Measurements from ENCODE around the gene TRIM3.
"Not testable (repeated sequence)": the region's sequence is repeated elsewhere in the genome, so short reads cannot be mapped to it uniquely, and the experiment has no call there.

TRIM3 gene

DNA sequence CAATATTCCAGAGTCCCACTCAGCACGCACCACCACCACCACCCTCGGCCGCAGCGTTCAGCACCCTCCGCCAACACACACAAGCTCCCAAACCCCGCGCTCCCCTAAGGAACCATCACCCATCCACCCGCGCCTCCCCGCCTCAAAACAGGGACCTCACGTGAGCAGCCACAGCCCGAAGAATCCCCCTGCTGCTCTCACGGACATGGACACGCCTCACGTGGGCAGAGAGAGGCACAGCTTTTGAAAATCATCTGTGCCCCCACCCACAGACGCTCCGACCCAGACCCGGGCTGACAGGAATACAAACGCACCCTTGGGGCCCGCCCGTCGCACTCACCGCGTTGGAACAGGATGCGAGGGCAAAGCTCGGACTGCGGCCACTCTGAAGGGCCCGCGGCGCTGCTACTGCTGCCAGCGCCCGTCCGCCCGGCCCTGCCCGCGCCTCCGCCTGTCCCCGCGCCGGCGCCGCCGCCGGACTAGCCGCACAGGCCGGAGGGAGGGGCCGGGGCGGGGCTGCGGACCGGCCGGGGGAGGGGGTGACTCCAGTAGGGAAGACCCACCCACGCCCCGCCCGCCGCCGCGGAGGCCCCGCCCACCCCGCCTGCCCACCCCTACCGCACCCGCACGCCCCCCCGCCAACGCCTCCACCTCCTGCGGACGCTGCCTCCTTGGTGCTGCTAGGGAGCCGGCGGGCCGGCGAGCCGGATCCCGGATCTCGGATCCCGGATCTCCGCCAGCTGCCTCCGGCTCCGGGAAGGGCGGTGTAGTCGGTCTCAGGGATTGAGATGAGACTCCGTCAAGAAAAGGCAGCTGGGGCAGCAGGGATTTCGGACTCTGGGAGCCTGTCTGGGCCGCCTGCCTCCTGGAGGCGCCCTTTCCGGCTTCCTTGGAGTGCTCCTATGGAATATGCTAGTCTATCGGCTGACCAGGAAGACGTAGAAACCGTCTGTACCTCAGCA is at the start of gene TRIM3:
Gene TRIM3, minus strand, starts transcription at position 491 of the 962 bp plus-strand sequence. CDS start 8,246 bp downstream, outside the sequence.
- peak; percentile 10 to 42 for DNase-seq (ENCODE audit: low read depth in 2 of 2)

DNA sequence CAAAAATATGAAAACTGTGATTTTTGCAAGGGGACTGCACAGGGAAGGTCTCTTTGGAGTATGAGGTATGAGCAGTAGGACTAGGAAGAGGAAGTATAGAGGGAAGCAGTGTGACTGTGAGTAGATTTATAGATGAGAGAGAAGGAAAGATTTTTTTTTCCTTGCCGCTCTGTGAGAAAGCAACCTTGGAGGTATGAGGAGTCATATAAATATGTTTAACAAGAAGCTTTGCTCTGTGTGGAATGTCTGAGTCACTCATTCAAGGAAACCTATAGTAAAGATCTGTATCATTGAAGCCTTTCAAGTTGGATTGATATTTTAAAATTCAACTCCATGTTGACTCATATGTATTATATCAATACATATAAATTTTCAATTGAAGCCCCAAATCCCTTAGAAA is 49.5 kb upstream of the TRIM3 start:
- no peak for DNase-seq (ENCODE audit: low read depth in 2 of 2)

DNA sequence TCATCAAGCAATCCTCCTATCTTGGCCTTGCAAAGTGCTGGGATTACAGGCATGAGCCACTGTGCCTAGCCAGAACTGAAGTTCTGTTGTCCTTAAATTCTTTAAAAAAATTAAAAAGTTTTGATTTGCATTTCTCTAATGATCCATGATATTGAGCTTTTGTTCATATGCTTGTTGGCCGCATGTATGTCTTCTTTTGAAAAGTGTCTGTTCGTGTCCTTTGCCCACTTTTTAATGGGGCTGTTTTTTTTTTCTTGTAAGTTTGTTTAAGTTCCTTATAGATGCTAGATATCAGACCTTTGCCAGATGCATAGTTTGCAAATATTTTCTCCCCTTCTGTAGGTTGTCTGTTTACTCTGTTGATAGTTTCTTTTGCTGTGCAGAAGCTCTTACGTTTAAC is 48.2 kb upstream of the TRIM3 start:
- DNase-seq (ENCODE audit: low read depth in 2 of 2), result not testable (repeated sequence)

DNA sequence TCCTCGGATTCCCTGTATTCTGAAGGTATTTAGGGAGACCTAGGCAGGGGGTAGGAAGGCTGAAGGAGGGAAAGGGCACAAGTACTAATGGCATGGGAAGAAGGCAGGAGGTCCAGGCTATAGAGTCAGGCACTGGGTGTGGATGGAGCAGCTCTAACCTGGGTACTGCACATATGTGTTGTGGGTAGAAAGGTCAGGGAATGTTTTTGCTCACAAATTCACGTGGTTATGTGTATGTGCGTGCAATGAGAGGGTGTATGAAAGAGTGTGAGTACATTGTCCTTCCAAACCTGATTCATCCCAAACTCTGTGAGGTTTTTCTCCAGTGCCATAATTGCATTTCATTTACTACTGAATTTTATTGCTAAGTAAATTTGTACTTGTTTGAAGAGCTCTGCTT is 46.5 kb upstream of the TRIM3 start:
- DNase-seq (ENCODE audit: low read depth in 2 of 2), result no peak

DNA sequence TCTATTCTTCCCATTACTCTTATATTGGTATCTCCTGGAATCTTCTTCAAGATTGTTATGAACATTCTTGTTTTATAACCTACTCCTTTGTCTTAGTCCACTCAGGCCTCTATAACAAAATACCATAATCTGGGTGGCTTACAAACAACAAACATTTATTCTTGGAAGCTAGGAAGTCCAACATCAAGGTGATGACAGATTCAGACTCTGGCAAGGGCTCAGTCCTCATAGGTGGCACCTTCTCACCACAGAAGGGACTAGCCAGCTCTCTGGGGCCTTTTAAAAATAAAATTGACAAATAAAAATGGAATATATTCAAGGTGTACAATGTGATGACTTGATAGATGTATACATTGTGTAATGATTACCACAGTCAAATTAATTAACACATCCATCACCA is 43.1 kb upstream of the TRIM3 start:
- no peak for DNase-seq (ENCODE audit: low read depth in 2 of 2)

DNA sequence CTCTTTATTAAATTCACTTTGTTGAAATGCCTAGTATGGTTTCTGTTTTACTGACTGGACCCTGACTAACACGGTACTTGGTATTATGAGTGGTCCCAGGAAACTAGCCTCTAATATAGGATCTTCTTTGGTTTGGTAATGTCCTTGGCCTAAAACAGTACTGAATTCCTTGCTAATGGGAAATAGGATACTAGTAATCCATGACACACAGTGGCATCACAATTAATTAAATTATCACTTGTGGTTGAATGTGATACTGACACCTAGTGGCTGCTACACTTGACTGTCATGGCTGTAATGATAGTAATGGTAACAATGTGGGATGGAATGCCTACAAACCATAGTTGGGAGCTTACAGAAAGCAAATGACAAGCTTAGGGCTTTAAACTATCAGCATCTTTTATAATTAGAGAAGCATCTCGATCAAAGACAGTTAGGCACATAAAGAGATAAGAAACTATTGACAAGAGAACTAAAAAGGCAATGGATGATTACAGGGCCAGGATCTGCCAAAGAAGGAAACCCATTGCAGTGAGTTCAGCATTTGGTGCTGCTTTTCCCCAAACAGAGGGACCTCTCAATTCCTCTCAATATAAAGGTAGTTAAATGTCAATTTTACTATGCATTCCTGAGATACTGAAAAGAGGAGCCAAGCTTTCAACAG is 32.0 kb upstream of the TRIM3 start:
- no peak for DNase-seq (ENCODE audit: low read depth in 2 of 2)

DNA sequence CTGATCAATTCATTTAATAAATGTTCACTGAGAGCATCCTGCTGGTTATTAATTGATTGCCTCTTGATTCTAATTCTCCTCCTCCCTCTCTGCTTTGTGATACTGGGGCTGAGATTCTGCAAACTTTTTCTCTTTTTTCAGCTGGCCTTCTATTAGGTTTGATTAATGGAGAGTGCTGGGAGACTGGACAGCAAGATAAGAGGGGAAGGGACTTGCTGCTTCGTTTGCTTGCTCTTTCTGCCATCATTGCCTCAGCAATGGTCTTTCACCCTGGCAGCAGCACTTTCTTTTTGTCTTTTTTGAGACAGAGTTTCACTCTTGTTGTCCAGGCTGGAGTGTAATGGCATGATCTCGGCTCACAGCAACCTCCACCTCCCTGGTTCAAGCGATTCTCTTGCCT is 30.4 kb upstream of the TRIM3 start:
- no peak for DNase-seq (ENCODE audit: low read depth in 2 of 2)

DNA sequence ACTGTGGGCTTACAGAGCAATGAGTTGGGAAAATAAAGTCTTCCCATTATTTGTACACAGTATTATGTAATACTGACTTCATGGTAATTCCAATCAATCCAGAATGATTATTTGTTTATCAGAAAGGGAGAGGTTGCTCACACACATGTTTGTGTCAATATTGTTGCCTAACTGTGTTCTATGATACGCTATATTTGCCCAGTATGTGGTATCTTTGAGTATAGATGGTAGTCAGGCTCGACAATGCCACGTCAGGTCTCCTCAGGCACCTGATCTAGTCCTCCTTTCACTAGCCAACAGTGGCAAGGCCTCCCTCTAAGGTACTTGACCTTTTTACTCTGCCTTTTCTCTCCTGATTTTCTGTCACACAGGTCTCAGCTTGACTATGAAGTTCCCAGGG is 28.6 kb upstream of the TRIM3 start:
- DNase-seq (ENCODE audit: low read depth in 2 of 2), result no peak

DNA sequence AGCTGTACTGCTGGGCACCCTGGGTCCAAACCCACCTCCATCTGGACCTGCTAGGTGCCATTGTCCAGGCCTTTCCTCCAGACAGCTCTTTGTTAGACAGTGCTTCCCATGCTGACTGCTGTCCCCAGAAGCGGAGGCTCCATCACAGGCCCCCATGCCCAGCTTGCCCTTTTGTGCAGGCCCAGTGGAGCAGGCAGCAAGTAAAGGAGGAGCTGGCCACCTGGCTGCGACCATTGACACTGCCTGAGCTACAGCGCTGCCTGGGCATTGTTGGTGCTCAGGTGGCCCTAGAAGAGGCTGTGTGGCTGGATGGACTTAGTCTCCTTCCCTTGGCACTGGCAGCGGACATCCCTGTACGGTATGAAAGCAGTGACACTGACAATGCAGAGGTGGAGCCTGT is 24.8 kb upstream of the TRIM3 start:
- no peak for DNase-seq (ENCODE audit: low read depth in 2 of 2)

DNA sequence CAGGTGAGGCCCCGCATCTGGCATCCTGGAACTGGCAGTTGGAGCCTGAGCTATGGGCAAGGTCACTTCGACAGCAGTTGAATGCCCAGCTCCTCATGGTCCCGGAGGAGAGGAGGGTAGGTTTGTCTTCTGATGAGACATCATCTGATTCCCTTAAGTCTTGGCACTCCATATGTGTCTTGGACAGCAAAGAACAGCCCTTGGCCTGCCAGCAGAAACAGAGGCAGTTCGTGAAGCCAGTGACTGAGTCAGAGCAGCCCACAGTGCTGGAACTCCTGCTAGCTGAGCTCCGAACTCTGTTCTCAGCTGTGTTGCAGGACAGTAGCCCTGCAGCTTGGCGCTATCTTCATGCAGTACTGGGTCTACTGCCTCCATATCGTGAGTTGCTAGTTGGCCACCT is 24.4 kb upstream of the TRIM3 start:
- no peak for DNase-seq (ENCODE audit: low read depth in 2 of 2)

DNA sequence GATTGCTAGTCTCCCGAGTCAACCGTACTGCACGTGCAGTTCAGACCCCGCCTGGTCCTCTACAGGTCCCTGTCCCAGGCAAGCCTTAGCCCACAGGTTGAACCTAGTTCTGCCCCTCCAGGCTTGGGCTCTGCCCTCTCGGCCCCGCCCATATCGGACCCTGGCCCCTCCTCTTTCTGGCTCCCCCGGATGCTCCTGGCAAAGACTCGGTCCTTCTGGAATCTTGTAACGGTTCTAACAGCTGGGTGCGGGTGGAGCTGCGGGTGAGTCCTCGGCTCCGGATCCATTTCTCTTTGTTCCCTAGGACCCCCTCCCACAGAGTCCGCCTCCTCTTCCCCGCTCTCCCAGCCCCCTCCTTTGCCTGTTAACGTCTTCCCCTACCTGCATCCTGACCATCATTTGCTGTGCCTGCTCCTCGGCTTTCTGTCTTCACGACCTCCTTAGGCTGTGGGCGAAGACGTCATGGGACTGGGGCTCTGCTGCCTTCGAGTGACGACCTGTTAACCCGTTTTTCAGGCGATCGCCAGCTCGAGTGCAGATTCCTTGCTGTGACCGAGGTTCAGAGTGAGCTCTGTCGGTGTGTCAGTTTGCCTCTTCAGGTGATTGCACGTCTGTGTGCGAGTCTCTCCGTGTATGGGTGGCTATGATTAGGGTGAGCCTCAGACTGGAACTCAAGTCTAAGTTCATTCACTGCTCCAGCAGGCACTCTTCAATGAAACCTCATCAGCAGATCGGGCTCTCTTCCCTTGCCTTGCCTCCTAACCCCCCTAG is 23.5 kb upstream of the TRIM3 start, which contains the start of gene DNHD1:
Gene DNHD1, plus strand, starts transcription at position 212 of the 771 bp plus-strand sequence. CDS start 936 bp downstream, outside the sequence.
- DNase-seq (ENCODE audit: low read depth in 2 of 2), result no peak

DNA sequence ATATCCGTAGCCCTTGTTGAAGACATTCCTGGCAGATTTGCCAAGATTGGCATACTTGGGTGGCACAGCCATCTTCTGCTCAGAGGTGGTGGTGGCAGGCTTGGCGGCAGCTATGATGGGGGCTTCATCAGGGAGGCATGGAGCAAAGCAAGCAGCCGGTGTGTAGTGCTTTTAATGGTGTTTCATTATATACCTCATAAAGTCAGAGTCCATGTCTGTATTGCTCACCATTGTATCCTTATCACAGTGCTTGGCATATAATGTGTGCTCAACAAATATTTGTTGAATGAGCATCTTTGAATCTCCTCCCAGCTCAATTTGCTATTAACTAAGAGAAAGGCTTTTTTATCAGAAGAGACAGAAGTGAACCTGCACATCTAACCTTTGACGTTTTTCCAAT is 15.6 kb upstream of the TRIM3 start:
- no peak for DNase-seq (ENCODE audit: low read depth in 2 of 2)

DNA sequence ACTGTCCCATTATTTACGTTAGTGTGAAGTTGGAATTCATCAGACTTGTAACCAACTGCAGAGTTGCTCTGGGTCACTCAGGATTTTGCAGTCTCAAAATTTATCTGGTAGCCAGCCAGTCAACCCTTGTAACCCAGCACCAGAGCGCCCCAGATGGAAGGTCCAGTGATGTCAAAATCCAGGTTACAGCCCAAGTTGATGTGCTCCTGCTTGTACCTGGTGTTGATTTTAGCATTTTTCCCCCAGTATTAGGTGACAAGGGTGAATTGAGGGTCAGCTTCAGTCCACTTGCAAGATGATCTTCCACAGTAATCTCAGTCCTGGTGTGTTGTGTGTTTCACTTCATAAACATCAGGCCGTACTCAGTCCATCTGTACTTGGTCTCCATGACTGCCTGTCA is 15.1 kb upstream of the TRIM3 start:
- DNase-seq (ENCODE audit: low read depth in 2 of 2), result no peak

DNA sequence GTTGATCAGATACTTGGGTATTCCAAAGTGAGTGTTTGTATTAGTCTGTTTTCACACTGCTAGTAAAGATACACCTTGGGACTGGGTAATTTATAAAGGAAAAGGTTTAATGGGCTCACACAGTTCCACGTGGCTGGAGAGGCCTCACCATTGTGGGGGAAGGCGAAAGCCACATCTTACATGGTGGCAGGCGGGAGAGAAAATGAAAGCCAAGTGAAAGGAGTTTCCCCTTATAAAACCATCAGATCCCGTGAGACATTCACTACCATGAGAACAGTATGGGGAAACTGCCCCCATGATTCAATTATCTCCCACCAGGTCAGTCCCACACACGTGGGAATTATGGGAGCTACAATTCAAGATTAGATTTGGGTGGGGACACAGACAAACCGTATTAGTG is 14.6 kb upstream of the TRIM3 start:
- no peak for DNase-seq (ENCODE audit: low read depth in 2 of 2)

DNA sequence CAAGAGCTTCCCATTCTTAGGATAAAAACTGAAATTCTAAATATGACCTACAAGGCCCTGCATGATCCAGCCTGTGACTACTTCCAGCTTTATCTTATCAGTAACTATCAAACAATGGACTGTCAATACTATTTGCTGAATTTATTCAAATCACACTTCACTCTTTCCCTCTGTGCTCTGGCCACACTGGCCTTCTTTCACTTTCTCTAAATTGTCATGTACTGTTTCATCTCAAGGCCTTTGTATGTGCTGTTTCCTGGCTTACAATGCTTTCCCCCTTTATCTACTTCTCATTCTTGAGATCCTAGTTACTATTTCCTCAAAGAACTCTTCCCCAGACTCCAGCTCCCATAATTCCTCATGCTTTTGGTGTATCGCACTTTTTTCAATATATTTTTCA is 13.2 kb upstream of the TRIM3 start:
- DNase-seq (ENCODE audit: low read depth in 2 of 2), result no peak

DNA sequence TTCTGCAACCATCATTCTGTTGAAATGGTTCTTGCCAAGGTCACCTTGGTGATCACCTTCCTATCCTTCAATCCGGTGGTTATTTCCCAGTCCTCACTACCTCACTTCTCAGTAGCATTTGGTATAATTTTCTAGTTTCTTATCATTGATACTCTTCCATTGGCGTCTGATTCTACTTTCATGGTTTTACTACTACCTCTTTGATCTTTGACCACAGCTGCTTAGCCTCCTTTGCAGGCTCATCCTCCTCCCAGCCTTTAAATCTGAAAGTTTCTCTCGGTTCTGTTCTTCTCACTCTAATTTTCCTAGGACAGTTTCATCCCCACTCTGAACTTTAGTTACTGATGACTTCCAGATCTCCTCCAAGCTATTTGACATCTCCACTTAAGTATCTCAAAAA is 12.5 kb upstream of the TRIM3 start:
- no peak for DNase-seq (ENCODE audit: low read depth in 2 of 2)

DNA sequence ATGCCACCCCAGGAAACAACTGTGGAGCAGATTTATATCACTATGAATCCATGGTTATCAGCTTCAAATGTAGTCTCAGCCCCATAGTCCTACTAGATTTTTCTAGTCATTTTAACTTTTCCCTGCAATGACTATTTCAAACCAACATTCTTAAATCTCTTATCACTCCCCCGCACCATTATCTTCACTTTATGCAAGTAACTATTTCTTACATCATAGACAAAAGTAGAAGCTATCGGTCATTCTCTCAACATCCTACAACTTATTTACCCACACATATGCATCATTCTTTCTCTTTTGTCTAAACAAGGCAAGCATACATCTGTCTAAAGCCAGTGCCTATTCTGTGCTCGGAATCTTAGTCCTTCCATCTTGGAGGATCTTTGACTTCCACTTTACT is 11.9 kb upstream of the TRIM3 start:
- DNase-seq (ENCODE audit: low read depth in 2 of 2), result no peak

DNA sequence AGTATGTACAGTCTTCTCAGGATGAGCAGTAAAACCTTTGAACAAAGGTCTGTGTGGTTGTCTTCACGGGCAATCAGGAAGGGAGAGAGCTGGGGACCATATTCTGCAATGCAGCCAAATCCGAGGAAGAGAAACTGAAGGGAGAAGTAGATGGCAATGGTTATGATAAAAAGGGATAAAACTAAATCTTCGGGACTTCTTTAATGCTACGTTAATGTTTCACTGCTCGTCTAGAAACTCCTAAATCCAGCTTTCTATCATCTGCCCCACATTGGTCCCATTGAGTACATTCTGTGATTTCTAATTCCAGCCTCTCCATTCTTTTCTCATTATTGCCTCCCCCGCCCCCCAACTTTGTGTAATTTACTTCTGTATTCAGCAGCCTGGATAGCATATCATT is 9.3 kb upstream of the TRIM3 start:
- no peak for DNase-seq (ENCODE audit: low read depth in 2 of 2)

DNA sequence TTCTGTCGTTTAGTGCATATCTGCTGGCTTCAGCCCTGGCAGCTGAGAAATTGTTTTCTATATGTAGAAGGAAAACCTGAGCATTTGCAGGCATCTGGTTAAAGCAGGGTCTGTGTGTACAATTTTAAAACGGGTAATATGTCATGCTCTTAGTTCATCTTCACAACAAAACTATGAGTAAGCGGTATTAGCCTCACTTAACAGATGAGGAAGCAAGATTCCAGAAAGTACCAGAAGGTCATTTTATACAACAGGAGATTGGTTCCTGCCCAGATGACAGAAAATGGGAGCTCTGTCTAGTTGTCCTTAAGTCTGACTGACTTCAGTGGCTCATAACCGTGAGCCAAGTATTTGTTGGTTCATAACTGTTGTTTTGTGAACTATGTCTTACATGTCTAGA is 8.7 kb upstream of the TRIM3 start:
- no peak for DNase-seq (ENCODE audit: low read depth in 2 of 2)

DNA sequence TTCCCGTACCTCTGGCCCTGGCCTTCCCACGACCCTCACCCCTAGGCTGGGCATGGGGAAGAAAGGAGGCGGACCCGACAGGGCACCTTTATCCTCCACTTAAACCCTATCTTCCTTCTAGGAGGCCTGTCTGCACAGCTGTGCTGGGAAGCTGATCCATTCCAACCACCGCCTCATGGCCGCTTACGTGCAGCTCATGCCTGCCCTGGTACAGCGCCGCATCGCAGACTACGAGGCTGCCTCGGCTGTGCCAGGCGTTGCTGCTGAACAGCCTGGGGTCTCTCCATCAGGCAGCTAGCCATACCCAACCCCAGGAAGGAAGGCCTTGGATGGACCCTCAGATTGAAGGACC is 8.2 kb upstream of the TRIM3 start:
- peak in 1 of 2 donors; percentile 5 for DNase-seq (ENCODE audit: low read depth in 2 of 2)

DNA sequence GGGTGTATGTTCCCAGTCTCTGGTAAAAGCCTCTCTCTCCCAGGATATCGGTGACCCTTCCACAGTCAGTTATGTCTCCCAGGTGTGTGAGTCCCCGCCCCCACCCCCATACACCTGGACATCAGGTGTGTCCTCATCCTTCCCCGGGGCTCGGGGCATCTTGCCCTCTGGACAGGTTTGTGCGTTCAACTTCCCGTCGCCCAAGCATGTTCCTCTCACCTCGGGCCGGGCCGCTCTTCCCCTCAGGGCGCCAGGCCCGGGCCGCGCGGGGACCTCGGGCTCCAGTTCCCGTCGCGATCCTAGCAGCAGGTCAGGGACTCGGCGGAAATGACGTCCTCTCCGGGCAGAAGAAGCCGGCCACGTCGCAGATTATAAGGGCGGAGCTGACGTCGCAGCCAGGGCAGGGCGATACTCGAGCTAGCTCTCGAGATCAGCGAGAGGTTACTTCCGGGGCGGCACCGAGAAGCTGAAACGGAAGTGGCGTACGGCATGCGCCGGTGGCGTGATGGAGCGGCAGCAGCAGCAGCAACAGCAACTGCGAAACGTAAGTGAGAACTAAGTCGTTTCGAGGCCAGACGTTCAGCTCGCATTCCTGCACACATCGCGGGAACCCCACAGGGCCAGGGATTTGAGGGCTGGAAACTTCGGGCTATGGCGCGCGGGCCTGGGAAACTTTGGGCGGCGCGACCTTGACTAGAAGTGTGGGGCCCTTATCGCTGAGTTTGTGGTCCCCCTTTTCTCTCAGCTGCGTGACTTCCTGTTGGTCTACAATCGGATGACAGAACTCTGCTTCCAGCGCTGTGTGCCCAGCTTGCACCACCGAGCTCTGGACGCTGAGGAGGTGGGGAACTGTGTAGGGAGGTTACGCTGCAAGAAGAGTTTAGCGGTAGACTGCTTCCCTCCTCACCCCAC is 7.5 kb upstream of the TRIM3 start, which contains the start of the genes ARFIP2 and TIMM10B:
Gene ARFIP2, minus strand, starts transcription at position 320 of the 912 bp plus-strand sequence. CDS start 910 bp downstream, outside the sequence.
Gene TIMM10B, plus strand, starts transcription at position 490 of the 912 bp plus-strand sequence. Its CDS starts 16 bp downstream, at position 506.
- DNase-seq (ENCODE audit: low read depth in 2 of 2), result peak; percentile 97 to 98
